Hepatocyte (in vitro differentiated cells): ENCODE results near the gene GAB3. TPM values are rescaled to one million over a fixed set of nuclear protein-coding genes. Genes with fewer than 3 reads are reported as not detected.

Experiments
- DNase-seq: peaks from one replicate; pipeline ENCODE4 v3.0.0-alpha.2; 2016; ENCODE audit warnings: low spot score
- H2AFZ ChIP-seq: fragments of 200-600 bp; sonication (generic); 2 replicates; pipeline ENCODE4 v1.6.0; 2016; ENCODE audit warnings: antibody characterized with exemption, mild to moderate bottlenecking
- H3K27ac ChIP-seq: fragments of 200-600 bp; sonication (generic); 2 replicates; pipeline ENCODE4 v1.5.1; 2016; ENCODE audit warnings: mild to moderate bottlenecking
- H3K27me3 ChIP-seq: fragments of 200-600 bp; sonication (generic); 2 replicates; pipeline ENCODE4 v1.6.1; 2016
- H3K36me3 ChIP-seq: fragments of 200-600 bp; sonication (generic); replicated peaks from 2 replicates; pipeline ENCODE4 v1.5.1; 2016; ENCODE audit warnings: low read depth; ENCODE audit not compliant: insufficient read depth
- H3K4me1 ChIP-seq: fragments of 200-600 bp; sonication (generic); 2 replicates; pipeline ENCODE4 v1.5.1; 2016; ENCODE audit warnings: mild to moderate bottlenecking, moderate library complexity; ENCODE audit not compliant: insufficient read depth
- H3K4me2 ChIP-seq: fragments of 200-600 bp; sonication (generic); 2 replicates; pipeline ENCODE4 v1.6.0; 2016
- H3K4me3 ChIP-seq: fragments of 200-600 bp; sonication (generic); 2 replicates; pipeline ENCODE4 v1.5.1; 2016; ENCODE audit warnings: mild to moderate bottlenecking
- H3K79me2 ChIP-seq: fragments of 200-600 bp; sonication (generic); 2 replicates; pipeline ENCODE4 v1.6.0; 2017; ENCODE audit warnings: mild to moderate bottlenecking
- H3K9me2 ChIP-seq: fragments of 200-600 bp; sonication (generic); replicated peaks from 2 replicates; pipeline ENCODE4 v1.6.0; 2017; ENCODE audit warnings: mild to moderate bottlenecking; ENCODE audit not compliant: insufficient read depth
- H3K9me3 ChIP-seq: fragments of 200-600 bp; sonication (generic); 2 replicates; pipeline ENCODE4 v1.5.1; 2016; ENCODE audit warnings: low read depth, mild to moderate bottlenecking
- H4K20me1 ChIP-seq: fragments of 200-600 bp; sonication (generic); 2 replicates; pipeline ENCODE4 v1.6.0; 2016; ENCODE audit warnings: mild to moderate bottlenecking; ENCODE audit not compliant: insufficient read depth, poor library complexity, severe bottlenecking
- EZH2 ChIP-seq: fragments of 200-600 bp; sonication (generic); IDR thresholded peaks from 2 replicates; pipeline ENCODE4 v1.6.1; 2016; ENCODE audit warnings: antibody characterized with exemption, mild to moderate bottlenecking, borderline replicate concordance
- EZH2phosphoT487 ChIP-seq: fragments of 200-600 bp; sonication (generic); IDR thresholded peaks from one replicate; pipeline ENCODE4 v1.6.1; 2018; ENCODE audit warnings: antibody characterized with exemption, mild to moderate bottlenecking, low read depth, moderate library complexity; ENCODE audit not compliant: unreplicated experiment, severe bottlenecking
- WGBS: methylation state at CpG from one replicate; pipeline ENCODE4 v1.1.6; 2016; ENCODE audit warnings: low lambda C conversion rate; ENCODE audit errors: missing lambda C conversion rate; 5-methylcytosine and 5-hydroxymethylcytosine counted together
- polyA plus RNA-seq: library from polyadenylated mRNA; unstranded; fragments of >200 nt; fragmentation: Nextera tagmentation; extraction: Ambion mirVana; gene quantifications from 2 replicates; pipeline ENCODE4 v1.2.1, GENCODE V29; 2016
- total RNA-seq: library from RNA; depleted of rRNA; stranded (reverse); fragments of >200 nt; gene quantifications from 2 replicates; pipeline ENCODE4 v1.2.3, GENCODE V29; 2014
- TF ChIP-seq, protein P1 (sequence below): fragments of 200-600 bp; sonication (generic); IDR thresholded peaks from 2 replicates; pipeline ENCODE4 v1.5.1; 2016; ENCODE audit warnings: antibody characterized with exemption, mild to moderate bottlenecking; ENCODE audit not compliant: poor library complexity

Gene GAB3
- total and polyA plus RNA-seq, 2 experiments from 2014 or later, result 0.21 to 0.50 TPM

DNA sequence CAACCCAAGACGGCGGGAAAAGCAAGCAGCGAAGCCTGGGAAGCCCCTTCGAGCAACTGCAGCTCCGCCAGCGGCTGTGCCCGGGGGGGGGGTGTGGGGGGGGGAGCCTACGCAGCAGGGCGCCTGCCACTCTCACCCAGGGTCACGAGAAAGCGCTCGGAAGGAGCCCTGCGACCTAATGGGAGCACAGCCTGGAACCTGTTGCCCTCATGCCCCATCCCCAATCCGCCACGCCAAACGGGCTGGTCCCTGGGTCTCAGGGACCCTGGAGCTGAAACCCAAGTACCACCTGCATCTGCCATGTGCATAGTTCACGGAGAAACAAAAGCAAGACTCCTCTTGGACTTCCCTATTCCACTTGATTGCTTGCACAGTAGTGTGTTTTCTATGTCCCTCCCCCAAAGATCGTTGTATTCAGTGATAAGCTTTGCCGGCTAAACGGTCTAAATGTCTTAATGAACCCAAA is 359 bp upstream of the GAB3 start:
- no peak for TF ChIP-seq EZH2phosphoT487
- TF ChIP-seq, protein P1, sequence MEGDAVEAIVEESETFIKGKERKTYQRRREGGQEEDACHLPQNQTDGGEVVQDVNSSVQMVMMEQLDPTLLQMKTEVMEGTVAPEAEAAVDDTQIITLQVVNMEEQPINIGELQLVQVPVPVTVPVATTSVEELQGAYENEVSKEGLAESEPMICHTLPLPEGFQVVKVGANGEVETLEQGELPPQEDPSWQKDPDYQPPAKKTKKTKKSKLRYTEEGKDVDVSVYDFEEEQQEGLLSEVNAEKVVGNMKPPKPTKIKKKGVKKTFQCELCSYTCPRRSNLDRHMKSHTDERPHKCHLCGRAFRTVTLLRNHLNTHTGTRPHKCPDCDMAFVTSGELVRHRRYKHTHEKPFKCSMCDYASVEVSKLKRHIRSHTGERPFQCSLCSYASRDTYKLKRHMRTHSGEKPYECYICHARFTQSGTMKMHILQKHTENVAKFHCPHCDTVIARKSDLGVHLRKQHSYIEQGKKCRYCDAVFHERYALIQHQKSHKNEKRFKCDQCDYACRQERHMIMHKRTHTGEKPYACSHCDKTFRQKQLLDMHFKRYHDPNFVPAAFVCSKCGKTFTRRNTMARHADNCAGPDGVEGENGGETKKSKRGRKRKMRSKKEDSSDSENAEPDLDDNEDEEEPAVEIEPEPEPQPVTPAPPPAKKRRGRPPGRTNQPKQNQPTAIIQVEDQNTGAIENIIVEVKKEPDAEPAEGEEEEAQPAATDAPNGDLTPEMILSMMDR, result no peak
- no peak for TF ChIP-seq EZH2
- DNase-seq, result no peak
- no peak overlapping the region for H3K4me3 ChIP-seq
- no peaks in the 10 kb centered on the region for H3K9me2 ChIP-seq
- WGBS, result 51% methylated on average over 13 of the region's 20 CpGs
- H4K20me1 ChIP-seq, result no peaks in the 10 kb centered on the region
- no peak overlapping the region for H2AFZ ChIP-seq
- no peak overlapping the region for H3K27ac ChIP-seq
- no peaks in the 10 kb centered on the region for H3K4me1 ChIP-seq
- peaks cover 30% of the 10 kb centered on the region for H3K27me3 ChIP-seq
- H3K4me2 ChIP-seq, result peak overlapping the region; percentile 74
- H3K9me3 ChIP-seq, result no peaks in the 10 kb centered on the region
- no peaks in the 10 kb centered on the region for H3K79me2 ChIP-seq
- no peaks in the 10 kb centered on the region for H3K36me3 ChIP-seq

DNA sequence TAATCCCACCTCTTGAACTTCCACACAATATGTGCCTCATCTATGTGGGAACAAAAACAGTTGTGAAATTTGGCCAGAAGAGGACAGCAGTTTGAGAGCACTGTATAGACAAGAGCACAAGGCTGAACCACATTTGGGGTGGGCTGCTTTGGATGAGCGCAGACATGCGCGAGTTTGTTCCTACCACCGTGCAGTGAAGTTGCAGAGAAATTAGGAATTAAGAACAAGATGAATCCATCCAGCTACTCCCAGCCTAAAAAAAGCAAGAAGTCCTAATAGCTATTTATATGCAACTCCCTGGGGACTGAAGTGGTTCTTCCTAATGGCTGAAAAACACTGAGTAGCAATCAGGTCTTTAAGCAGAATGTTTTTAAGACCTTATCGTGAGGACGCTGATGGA is 1.0 kb downstream of the GAB3 start:
- Histone ChIP-seq H3K4me2 (peak overlapping the region; percentile 74), H3K27ac (no peak overlapping the region), H3K4me3 (no peak overlapping the region), H3K9me2 (no peaks in the 10 kb centered on the region), H3K36me3 (no peaks in the 10 kb centered on the region), H3K27me3 (peaks cover 30% of the 10 kb centered on the region), H3K79me2 (no peaks in the 10 kb centered on the region), H3K4me1 (no peaks in the 10 kb centered on the region), H4K20me1 (no peaks in the 10 kb centered on the region), H2AFZ (peak overlapping the region; percentile 45), H3K9me3 (no peaks in the 10 kb centered on the region)
- no peak for DNase-seq
- TF ChIP-seq, protein P1, result no peak
- TF ChIP-seq EZH2phosphoT487, result no peak
- peak; percentile 17 for TF ChIP-seq EZH2
- WGBS, result 67% methylated on average over 6 of the region's 6 CpGs

DNA sequence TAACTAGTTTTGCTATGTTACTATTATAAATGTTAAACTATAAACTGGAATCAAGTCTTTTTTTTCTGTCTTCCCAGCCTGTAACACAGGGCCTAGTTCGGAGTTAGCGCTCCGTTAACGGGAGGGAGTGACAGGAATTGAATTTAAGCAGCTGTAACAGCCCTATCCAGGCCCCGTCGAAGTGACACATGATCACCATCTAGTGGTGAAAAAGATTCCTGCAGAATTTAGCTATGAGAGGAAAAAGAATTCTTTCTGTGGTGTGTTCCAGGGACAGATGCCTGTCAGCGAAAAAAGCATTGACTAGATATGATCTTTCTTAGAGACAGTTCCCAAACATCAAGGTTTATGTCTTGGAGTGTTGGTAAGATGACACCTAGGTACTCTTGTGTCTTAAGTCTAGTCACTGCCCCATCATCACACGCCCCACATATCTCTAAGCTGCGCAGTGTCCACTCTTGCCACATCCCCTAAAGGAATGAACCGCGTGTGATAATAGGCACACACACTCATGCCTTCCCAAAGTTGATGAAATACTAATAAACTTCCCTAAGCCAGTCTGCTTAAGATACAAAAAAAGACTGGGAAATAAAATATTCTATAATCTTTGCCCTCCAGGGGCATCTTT is 2.1 kb downstream of the GAB3 start:
- no peaks in the 10 kb centered on the region for H3K9me2 ChIP-seq
- no peaks in the 10 kb centered on the region for H3K36me3 ChIP-seq
- no peaks in the 10 kb centered on the region for H4K20me1 ChIP-seq
- no peak overlapping the region for H2AFZ ChIP-seq
- H3K4me1 ChIP-seq, result no peaks in the 10 kb centered on the region
- peaks cover 30% of the 10 kb centered on the region for H3K27me3 ChIP-seq
- TF ChIP-seq, protein P1, result peak; percentile 67
- no peak for TF ChIP-seq EZH2
- no peak for TF ChIP-seq EZH2phosphoT487
- no peaks in the 10 kb centered on the region for H3K79me2 ChIP-seq
- WGBS, result 44% methylated on average over 11 of the region's 11 CpGs
- H3K4me3 ChIP-seq, result no peak overlapping the region
- DNase-seq, result peak; percentile 52
- no peak overlapping the region for H3K27ac ChIP-seq
- H3K4me2 ChIP-seq, result no peak overlapping the region
- no peaks in the 10 kb centered on the region for H3K9me3 ChIP-seq
